Mesothelial cell of epicardium (in vitro differentiated cells): ENCODE measurements around the gene ACTL6B. TPM values are rescaled to one million over a fixed set of nuclear protein-coding genes. Genes with fewer than 3 reads are reported as not detected.
A peak's percentile ranks its signal among the peaks of the same experiment; 100 is the strongest.

Experiments
- DNase-seq, 2 experiments: peaks; one replicate each; pipeline ENCODE4 v3.0.0; 2021; ENCODE audit warnings: low spot score in 2 of 2; ENCODE audit not compliant: unreplicated experiment in 2 of 2
- H3K27ac Mint-ChIP-seq: 2 replicates; pipeline ENCODE4 v1.8.0; 2021; ENCODE audit warnings: mixed read lengths
- H3K27me3 Mint-ChIP-seq: 2 replicates; pipeline ENCODE4 v1.8.0; 2021; ENCODE audit warnings: low read depth, mixed read lengths
- H3K36me3 Mint-ChIP-seq: 2 replicates; pipeline ENCODE4 v1.8.0; 2021; ENCODE audit warnings: mixed read lengths
- H3K4me1 Mint-ChIP-seq: 2 replicates; pipeline ENCODE4 v1.8.0; 2021; ENCODE audit warnings: mixed read lengths
- H3K4me3 Mint-ChIP-seq: 2 replicates; pipeline ENCODE4 v1.8.0; 2021; ENCODE audit warnings: mild to moderate bottlenecking, moderate library complexity, mixed read lengths
- H3K9me3 Mint-ChIP-seq: 2 replicates; pipeline ENCODE4 v1.8.0; 2021; ENCODE audit warnings: mixed read lengths
- total RNA-seq: library from RNA; stranded (reverse); gene quantifications from 3 replicates; pipeline ENCODE4 v1.2.1, GENCODE V29; 2021
- TF ChIP-seq, protein P1 (sequence below): fragments of 200-600 bp; sonication (generic); IDR thresholded peaks from one replicate; pipeline ENCODE4 v1.5.0; 2021; ENCODE audit warnings: antibody characterized with exemption; ENCODE audit not compliant: unreplicated experiment

Gene ACTL6B
- total RNA-seq, 1 donor from 2014 or later: not detected

- DNase-seq: no peak
- Mint-ChIP-seq H3K9me3 (no peaks in the 10 kb centered on the region), H3K4me3 (no peak overlapping the region), H3K36me3 (peaks cover 7% of the 10 kb centered on the region), H3K27me3 (no peaks in the 10 kb centered on the region), H3K4me1 (peaks cover 5% of the 10 kb centered on the region), H3K27ac (no peak overlapping the region)
- TF ChIP-seq, protein P1, sequence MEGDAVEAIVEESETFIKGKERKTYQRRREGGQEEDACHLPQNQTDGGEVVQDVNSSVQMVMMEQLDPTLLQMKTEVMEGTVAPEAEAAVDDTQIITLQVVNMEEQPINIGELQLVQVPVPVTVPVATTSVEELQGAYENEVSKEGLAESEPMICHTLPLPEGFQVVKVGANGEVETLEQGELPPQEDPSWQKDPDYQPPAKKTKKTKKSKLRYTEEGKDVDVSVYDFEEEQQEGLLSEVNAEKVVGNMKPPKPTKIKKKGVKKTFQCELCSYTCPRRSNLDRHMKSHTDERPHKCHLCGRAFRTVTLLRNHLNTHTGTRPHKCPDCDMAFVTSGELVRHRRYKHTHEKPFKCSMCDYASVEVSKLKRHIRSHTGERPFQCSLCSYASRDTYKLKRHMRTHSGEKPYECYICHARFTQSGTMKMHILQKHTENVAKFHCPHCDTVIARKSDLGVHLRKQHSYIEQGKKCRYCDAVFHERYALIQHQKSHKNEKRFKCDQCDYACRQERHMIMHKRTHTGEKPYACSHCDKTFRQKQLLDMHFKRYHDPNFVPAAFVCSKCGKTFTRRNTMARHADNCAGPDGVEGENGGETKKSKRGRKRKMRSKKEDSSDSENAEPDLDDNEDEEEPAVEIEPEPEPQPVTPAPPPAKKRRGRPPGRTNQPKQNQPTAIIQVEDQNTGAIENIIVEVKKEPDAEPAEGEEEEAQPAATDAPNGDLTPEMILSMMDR: no peak
These were observed 41.9 kb downstream of the ACTL6B start for GRCh38 chr7:100614308-100614861.

- Mint-ChIP-seq H3K4me3 (peak overlapping the region; percentile 99), H3K4me1 (peaks cover 5% of the 10 kb centered on the region), H3K9me3 (no peaks in the 10 kb centered on the region), H3K27ac (no peak overlapping the region), H3K27me3 (no peaks in the 10 kb centered on the region), H3K36me3 (peaks cover 8% of the 10 kb centered on the region)
- TF ChIP-seq, protein P1: no peak
- DNase-seq: no peak
These were observed 42.7 kb downstream of the ACTL6B start for GRCh38 chr7:100613412-100614175.

GRCh38 chr7:100612730-100613390, 43.4 kb downstream of the ACTL6B start:
- H3K36me3 Mint-ChIP-seq: peaks cover 15% of the 10 kb centered on the region
- no peaks in the 10 kb centered on the region for H3K9me3 Mint-ChIP-seq
- DNase-seq: no peak
- H3K4me1 Mint-ChIP-seq: peaks cover 5% of the 10 kb centered on the region
- TF ChIP-seq, protein P1: no peak
- no peaks in the 10 kb centered on the region for H3K27me3 Mint-ChIP-seq
- H3K27ac Mint-ChIP-seq: no peak overlapping the region
- H3K4me3 Mint-ChIP-seq: peak overlapping the region; percentile 99

DNA sequence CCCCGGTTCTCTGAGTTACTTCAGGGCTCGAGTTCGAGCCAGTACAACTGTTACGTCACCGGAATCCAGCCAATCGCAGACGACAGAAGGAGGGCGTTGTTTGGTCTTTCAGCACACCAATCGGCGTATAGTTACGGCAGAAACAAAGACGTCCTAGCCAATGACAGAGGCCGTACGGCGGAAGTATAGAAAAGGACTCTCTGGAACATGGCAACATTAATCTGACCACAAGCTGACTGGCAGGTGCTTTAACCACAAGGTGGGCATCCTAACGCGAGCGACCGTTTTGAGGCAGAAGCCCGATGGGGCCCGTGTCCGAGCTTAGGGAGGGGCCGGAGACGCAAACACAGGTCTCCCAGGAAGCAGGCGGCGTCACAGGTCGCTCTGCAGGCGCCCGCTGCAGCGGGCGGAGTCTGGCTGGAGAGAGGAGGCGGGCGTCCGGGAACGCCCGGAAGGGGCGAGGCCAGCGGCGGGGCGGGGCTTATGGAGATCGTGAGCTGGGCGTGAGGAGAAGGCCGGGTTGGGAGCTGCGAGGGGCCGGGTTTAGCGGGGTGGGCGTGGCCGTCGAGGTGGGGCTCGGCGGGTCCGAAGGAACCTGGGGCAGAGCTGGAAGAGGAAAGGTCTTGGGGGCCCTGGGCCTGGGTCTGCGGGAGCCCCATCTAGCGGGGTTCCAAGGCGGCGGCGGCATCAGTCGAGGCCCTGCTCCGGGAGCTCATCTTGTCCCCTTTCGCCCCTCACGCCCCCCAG, 44.1 kb downstream of the ACTL6B start, which contains the start of gene MOSPD3:
TSS of gene MOSPD3 (plus strand) at position 558 of the 747 bp plus-strand sequence. CDS start 252 bp downstream, outside the sequence.
- H3K9me3 Mint-ChIP-seq: no peaks in the 10 kb centered on the region
- TF ChIP-seq, protein P1: no peak
- H3K4me1 Mint-ChIP-seq: peaks cover 5% of the 10 kb centered on the region

GRCh38 chr7:100609958-100610357, 46.3 kb downstream of the ACTL6B start:
- Mint-ChIP-seq H3K36me3 (peaks cover 16% of the 10 kb centered on the region), H3K4me1 (peaks cover 16% of the 10 kb centered on the region), H3K9me3 (no peaks in the 10 kb centered on the region), H3K27ac (peak overlapping the region; percentile 41), H3K4me3 (no peak overlapping the region), H3K27me3 (no peaks in the 10 kb centered on the region)
- TF ChIP-seq, protein P1: no peak
- DNase-seq: no peak

More for the DNA sequence above, 44.1 kb downstream of the ACTL6B start, which contains the start of gene MOSPD3:
- Mint-ChIP-seq H3K36me3 (peaks cover 20% of the 10 kb centered on the region), H3K27me3 (no peaks in the 10 kb centered on the region), H3K27ac (peak within 1 kb of the TSS; percentile 100), H3K4me3 (peak within 1 kb of the TSS; percentile 99)
- peak; percentile 98 for DNase-seq
